Measurements from ENCODE around the gene BIK. TPM values are rescaled to one million over a fixed set of nuclear protein-coding genes. Genes with fewer than 3 reads are reported as not detected.

BIK gene
- total RNA-seq, 1 donor from 2014 or later: 1.6 TPM

DNA sequence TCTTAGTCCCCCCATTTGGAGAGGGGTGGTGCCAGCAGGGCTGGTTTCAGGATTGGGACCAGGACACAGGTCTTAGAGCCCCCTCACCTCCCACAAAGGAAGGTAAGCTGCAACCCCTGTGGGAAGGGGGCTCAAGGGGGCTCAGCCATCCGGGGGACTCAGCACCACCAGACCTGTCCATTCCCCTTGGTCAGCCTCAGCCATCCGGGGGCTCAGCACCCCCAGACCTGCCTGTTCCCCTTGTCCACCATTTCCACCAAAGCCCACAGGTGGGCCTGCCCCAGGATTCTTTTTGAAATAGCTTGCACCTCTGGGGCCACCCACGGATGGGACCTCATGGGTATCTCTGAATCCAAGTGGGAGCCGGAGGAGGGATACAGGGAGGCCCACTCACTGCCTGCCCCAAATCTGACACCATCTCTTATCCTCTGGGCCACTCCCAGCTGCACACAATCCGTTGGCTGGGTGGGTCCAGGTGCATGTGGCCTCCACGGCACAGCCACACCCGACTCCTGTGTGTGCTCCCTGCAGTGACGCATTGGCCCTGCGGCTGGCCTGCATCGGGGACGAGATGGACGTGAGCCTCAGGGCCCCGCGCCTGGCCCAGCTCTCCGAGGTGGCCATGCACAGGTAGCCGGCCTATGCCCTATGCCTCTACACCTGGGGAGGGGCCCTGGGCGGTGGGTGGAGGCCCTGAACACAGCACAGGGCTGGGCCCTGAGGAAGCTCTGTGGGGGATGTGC is 16.8 kb downstream of the BIK start:
- TF ChIP-seq, protein P1, sequence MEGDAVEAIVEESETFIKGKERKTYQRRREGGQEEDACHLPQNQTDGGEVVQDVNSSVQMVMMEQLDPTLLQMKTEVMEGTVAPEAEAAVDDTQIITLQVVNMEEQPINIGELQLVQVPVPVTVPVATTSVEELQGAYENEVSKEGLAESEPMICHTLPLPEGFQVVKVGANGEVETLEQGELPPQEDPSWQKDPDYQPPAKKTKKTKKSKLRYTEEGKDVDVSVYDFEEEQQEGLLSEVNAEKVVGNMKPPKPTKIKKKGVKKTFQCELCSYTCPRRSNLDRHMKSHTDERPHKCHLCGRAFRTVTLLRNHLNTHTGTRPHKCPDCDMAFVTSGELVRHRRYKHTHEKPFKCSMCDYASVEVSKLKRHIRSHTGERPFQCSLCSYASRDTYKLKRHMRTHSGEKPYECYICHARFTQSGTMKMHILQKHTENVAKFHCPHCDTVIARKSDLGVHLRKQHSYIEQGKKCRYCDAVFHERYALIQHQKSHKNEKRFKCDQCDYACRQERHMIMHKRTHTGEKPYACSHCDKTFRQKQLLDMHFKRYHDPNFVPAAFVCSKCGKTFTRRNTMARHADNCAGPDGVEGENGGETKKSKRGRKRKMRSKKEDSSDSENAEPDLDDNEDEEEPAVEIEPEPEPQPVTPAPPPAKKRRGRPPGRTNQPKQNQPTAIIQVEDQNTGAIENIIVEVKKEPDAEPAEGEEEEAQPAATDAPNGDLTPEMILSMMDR (IDR thresholded peaks at IDR 0.05): no peak
- Histone ChIP-seq H3K36me3 (peaks cover 7% of the 10 kb centered on the region), H3K4me3 (no peak overlapping the region), H3K9me3 (no peaks in the 10 kb centered on the region), H3K27me3 (ENCODE audit: low read depth) (no peaks in the 10 kb centered on the region), H3K27ac (no peak overlapping the region), H3K4me1 (peaks cover 19% of the 10 kb centered on the region)
- DNase-seq (no peak), ATAC-seq (peak; percentile 5 to 8)
- intact Hi-C loops (cut with DNase I): no loop called here

DNA sequence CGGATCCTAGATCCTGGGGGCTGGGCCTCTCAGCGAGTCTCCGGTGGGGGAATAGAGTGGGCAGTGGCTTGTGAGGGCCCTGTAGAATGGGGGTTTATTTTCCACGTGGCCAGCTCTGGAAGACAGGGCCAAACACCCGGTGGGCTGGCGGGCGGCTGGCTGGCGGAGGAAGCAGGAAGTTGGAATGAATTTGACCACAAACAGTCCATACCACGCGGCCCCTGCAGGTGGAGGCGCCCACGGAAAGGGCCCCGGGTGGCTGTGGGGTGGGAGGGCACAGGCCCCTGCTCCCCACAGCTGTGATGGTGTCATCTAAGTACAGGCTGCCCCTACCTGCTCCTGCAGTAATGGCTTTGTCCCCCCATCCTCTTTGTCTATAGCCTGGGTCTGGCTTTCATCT is 17.6 kb downstream of the BIK start:
- H3K4me1 ChIP-seq: peaks cover 19% of the 10 kb centered on the region
- DNase-seq: no peak
- H3K27me3 ChIP-seq (ENCODE audit: low read depth): no peaks in the 10 kb centered on the region
- no peaks in the 10 kb centered on the region for H3K9me3 ChIP-seq
- intact Hi-C loops (cut with DNase I): no loop called here
- H3K27ac ChIP-seq: no peak overlapping the region
- peaks cover 15% of the 10 kb centered on the region for H3K36me3 ChIP-seq
- TF ChIP-seq, protein P1 (IDR thresholded peaks at IDR 0.05): no peak
- ATAC-seq: no peak
- H3K4me3 ChIP-seq: no peak overlapping the region

DNA sequence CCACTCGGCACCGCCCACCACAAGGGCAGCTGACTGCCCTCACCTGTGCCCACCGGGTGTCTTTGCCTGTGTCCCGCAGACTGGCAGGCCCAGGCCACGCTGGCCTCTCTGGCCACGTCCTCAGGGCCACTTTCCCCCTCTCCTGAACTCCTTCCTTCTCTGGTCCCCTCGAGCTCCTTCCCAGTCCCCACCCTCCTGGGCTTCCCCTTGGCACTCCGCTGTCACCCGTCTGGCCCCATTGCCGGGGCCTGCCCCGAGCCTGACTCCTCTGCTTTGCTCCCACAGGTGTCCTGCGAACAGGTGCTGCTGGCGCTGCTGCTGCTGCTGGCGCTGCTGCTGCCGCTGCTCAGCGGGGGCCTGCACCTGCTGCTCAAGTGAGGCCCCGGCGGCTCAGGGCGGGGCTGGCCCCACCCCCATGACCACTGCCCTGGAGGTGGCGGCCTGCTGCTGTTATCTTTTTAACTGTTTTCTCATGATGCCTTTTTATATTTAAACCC is 18.4 kb downstream of the BIK start:
- Histone ChIP-seq H3K4me3 (no peak overlapping the region), H3K36me3 (peaks cover 21% of the 10 kb centered on the region), H3K4me1 (peaks cover 19% of the 10 kb centered on the region), H3K9me3 (no peaks in the 10 kb centered on the region), H3K27me3 (ENCODE audit: low read depth) (no peaks in the 10 kb centered on the region), H3K27ac (no peak overlapping the region)
- TF ChIP-seq, protein P1 (IDR thresholded peaks at IDR 0.05): no peak
- peak; percentile 22 to 39 for ATAC-seq
- no peak for DNase-seq
- intact Hi-C loops (cut with DNase I): no loop called here

DNA sequence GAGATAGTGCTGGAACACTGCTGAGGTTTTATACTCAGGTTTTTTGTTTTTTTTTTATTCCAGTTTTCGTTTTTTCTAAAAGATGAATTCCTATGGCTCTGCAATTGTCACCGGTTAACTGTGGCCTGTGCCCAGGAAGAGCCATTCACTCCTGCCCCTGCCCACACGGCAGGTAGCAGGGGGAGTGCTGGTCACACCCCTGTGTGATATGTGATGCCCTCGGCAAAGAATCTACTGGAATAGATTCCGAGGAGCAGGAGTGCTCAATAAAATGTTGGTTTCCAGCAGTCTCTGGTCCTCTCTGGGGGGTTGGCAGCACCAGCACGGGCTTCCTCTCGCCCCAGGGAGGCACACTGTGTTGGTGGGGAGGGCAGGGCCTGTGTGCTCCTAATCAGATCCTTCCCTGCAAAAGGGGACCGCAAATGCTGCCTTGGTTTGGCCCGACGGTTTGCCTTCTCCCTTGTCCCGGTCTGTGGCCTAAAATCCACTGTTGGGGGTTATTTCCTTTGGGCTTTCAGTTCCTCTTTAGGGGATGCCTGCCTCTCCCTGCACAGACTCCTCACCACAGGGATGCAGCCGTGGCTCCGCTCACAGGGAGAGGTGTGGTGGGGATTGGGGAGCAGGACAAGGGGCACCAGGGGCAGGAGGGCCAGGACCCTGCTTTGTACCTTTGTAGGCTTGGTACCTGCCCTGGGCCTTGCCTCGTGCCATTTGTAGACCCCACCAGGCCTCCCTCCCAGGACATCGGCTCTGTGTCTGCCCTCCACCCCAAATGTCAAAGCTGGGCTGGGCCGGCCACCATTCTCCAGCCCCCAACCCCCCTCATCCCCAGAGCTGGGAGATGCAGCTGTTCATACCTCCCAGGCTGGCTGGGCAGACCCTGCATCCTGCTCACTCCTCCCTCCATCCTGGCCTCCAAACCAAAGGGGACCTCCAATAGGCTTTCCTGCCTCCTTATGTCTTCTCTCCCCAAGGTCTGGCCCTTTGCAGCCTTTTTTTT is 19.2 kb downstream of the BIK start:
- TF ChIP-seq, protein P1 (IDR thresholded peaks at IDR 0.05): no peak
- Histone ChIP-seq H3K9me3 (no peaks in the 10 kb centered on the region), H3K27ac (no peak overlapping the region), H3K4me1 (peaks cover 19% of the 10 kb centered on the region), H3K36me3 (peaks cover 28% of the 10 kb centered on the region), H3K27me3 (ENCODE audit: low read depth) (no peaks in the 10 kb centered on the region), H3K4me3 (no peak overlapping the region)
- ATAC-seq: no peak
- DNase-seq: no peak
- intact Hi-C loops (cut with DNase I): no loop called here

DNA sequence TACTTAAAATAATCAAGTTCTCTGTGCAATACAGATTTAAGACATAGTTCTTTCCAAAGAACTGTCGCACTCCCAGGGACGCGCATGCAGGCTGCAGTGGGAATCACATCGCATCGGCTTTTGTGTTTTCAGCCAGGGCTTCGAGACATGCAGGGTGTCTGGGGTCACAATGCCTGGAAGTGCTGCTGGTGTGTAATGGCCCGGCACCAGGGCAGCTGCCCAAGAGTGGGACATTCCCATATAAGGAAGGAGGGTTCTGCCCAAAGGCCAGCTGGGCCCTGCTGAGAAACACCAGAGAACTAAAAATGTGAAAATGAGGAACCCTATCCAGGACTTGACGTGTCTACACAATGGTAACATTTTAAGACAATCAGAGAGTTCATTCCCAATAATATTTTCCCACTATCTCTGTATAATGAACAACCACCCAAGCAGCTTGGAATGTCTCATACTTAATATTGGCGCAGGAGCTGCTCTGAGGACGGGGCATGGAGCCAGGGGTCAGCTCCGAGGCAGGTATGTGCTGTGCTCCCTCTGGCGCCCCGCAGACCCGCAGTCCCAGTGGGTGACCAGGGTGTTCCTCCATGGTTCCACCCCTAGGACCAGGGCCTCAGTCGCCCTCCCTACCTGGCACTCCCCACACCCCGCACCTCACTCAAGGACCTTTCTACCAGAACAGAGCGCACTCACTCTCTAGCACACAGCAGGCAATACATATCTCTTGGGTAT is 21.4 kb downstream of the BIK start:
- Histone ChIP-seq H3K4me1 (peaks cover 30% of the 10 kb centered on the region), H3K4me3 (no peak overlapping the region), H3K27me3 (ENCODE audit: low read depth) (no peaks in the 10 kb centered on the region), H3K9me3 (no peaks in the 10 kb centered on the region), H3K27ac (no peak overlapping the region), H3K36me3 (peaks cover 47% of the 10 kb centered on the region)
- intact Hi-C loops (cut with DNase I): no loop called here
- ATAC-seq: no peak
- DNase-seq: no peak
- TF ChIP-seq, protein P1 (IDR thresholded peaks at IDR 0.05): no peak
